CD14-positive monocyte (primary cell): Measurements from ENCODE around the gene LDLRAD4. TPM values are rescaled to one million over a fixed set of nuclear protein-coding genes. Genes with fewer than 3 reads are reported as not detected.

Experiments
- DNase-seq, 3 donors: peaks; one replicate each; pipeline ENCODE4 v3.0.0-alpha.2; 2011 to 2022
- H2AFZ ChIP-seq: 2 replicates; pipeline ENCODE4 v1.6.0; 2012; ENCODE audit warnings: mild to moderate bottlenecking, low read depth, low read length, inconsistent platforms; ENCODE audit not compliant: insufficient read depth, poor library complexity, severe bottlenecking
- H3K27ac ChIP-seq, 2 donors: 1 replicate in 1 of 2; 2 replicates in 1 of 2; pipeline ENCODE4 v1.5.1; 2012 to 2013; ENCODE audit warnings: low read length in 2 of 2, control low read depth in 1 of 2, inconsistent platforms in 1 of 2, low read depth in 1 of 2, mild to moderate bottlenecking in 1 of 2
- H3K27me3 ChIP-seq, 2 donors: one replicate each; pipeline versions ENCODE4 v1.6.0 to v1.6.1; 2011 to 2013; ENCODE audit warnings: low read length in 2 of 2; ENCODE audit not compliant: control insufficient read depth in 2 of 2, insufficient read depth in 2 of 2
- H3K36me3 ChIP-seq, 2 donors: replicated peaks in 1 of 2; 1 replicate in 1 of 2; 2 replicates in 1 of 2; pipeline versions ENCODE4 v1.5.1 to v1.6.1; 2012 to 2013; ENCODE audit warnings: low read length in 2 of 2, control low read depth in 1 of 2, inconsistent platforms in 1 of 2, mild to moderate bottlenecking in 1 of 2; ENCODE audit not compliant: insufficient read depth in 2 of 2, control insufficient read depth in 1 of 2
- H3K4me1 ChIP-seq, 2 donors: 1 replicate in 1 of 2; 2 replicates in 1 of 2; pipeline versions ENCODE4 v1.5.1 to v1.6.1; 2012 to 2013; ENCODE audit warnings: low read length in 2 of 2, control low read depth in 1 of 2, inconsistent platforms in 1 of 2, mild to moderate bottlenecking in 1 of 2, moderate library complexity in 1 of 2; ENCODE audit not compliant: insufficient read depth in 2 of 2, control insufficient read depth in 1 of 2
- H3K4me2 ChIP-seq: replicated peaks from 2 replicates; pipeline ENCODE3; 2012; ENCODE audit warnings: low read length, moderate library complexity, mild to moderate bottlenecking; ENCODE audit not compliant: poor library complexity, severe bottlenecking; ENCODE audit errors: extremely low read depth
- H3K4me3 ChIP-seq, 3 experiments: fragments of 200-600 bp in 1 of 3; sonication (generic) in 1 of 3; replicated peaks in 1 of 3; 1 replicate in 2 of 3; 2 replicates in 1 of 3; pipeline ENCODE4 v1.5.1; 2011 to 2013; ENCODE audit warnings: low read length in 3 of 3, mild to moderate bottlenecking in 3 of 3, control low read depth in 2 of 3, low read depth in 2 of 3, inconsistent platforms in 1 of 3, moderate library complexity in 1 of 3
- H3K79me2 ChIP-seq: 2 replicates; pipeline ENCODE4 v1.6.0; 2012; ENCODE audit warnings: mild to moderate bottlenecking, control low read depth, inconsistent platforms, low read length, moderate library complexity; ENCODE audit not compliant: insufficient read depth
- H3K9ac ChIP-seq: 2 replicates; pipeline ENCODE4 v1.6.0; 2017; ENCODE audit warnings: low read length, mild to moderate bottlenecking; ENCODE audit not compliant: insufficient read depth, poor library complexity, severe bottlenecking
- H3K9me3 ChIP-seq, 2 donors: replicated peaks in 1 of 2; 1 replicate in 1 of 2; 2 replicates in 1 of 2; pipeline versions ENCODE4 v1.5.1 to v1.6.1; 2012 to 2013; ENCODE audit warnings: low read length in 2 of 2, control low read depth in 1 of 2; ENCODE audit not compliant: control insufficient read depth in 1 of 2, insufficient read depth in 1 of 2
- H4K20me1 ChIP-seq: 2 replicates; pipeline ENCODE4 v1.6.0; 2012; ENCODE audit warnings: mild to moderate bottlenecking, low read length, control low read depth, moderate library complexity; ENCODE audit not compliant: insufficient read depth
- H3K27ac Mint-ChIP-seq, 7 donors: one replicate each; pipeline ENCODE4 v1.8.0; 2020; ENCODE audit warnings: mild to moderate bottlenecking in 7 of 7, mixed read lengths in 7 of 7, moderate library complexity in 6 of 7, inconsistent platforms in 2 of 7
- H3K27me3 Mint-ChIP-seq, 3 donors: one replicate each; pipeline ENCODE4 v1.8.0; 2021 to 2022; ENCODE audit warnings: low read depth in 3 of 3, mild to moderate bottlenecking in 3 of 3, mixed read lengths in 3 of 3, moderate library complexity in 3 of 3, inconsistent platforms in 1 of 3
- H3K36me3 Mint-ChIP-seq, 2 donors: one replicate each; pipeline ENCODE4 v1.8.0; 2020; ENCODE audit warnings: mixed read lengths in 2 of 2, inconsistent platforms in 1 of 2, mild to moderate bottlenecking in 1 of 2
- H3K4me1 Mint-ChIP-seq: one replicate; pipeline ENCODE4 v1.8.0; 2020; ENCODE audit warnings: mild to moderate bottlenecking, mixed read lengths
- H3K4me3 Mint-ChIP-seq, 2 donors: one replicate each; pipeline ENCODE4 v1.8.0; 2020; ENCODE audit warnings: mild to moderate bottlenecking in 2 of 2, mixed read lengths in 2 of 2, moderate library complexity in 1 of 2
- H3K9me3 Mint-ChIP-seq, 7 donors: one replicate each; pipeline ENCODE4 v1.8.0; 2020 to 2022; ENCODE audit warnings: mixed read lengths in 7 of 7, mild to moderate bottlenecking in 6 of 7, moderate library complexity in 6 of 7, inconsistent platforms in 2 of 7
- CTCF ChIP-seq: fragments of 200-600 bp; IDR thresholded peaks from one replicate; pipeline ENCODE4 v1.8.0; 2022; ENCODE audit warnings: antibody characterized with exemption, mild to moderate bottlenecking
- WGBS: methylation state at CpG from one replicate; pipeline ENCODE4 v1.1.5; 2013; ENCODE audit warnings: missing lambda C conversion rate; ENCODE audit not compliant: insufficient coverage; 5-methylcytosine and 5-hydroxymethylcytosine counted together
- intact Hi-C, 2 donors: fragments of 100-400 bp; cut with micrococcal nuclease; formaldehyde crosslinking; loops; one replicate each; pipeline versions ENCODE4 v1.15.0 to v1.15.1; 2023
- polyA plus RNA-seq, 3 donors: library from polyadenylated mRNA; depleted of rRNA in 1 of 3; unstranded in 2 of 3; stranded (reverse) in 1 of 3; fragments of 300-500 nt in 2 of 3; fragments of >200 nt in 1 of 3; fragmentation: Illumina TruSeq in 2 of 3; gene quantifications; 1 replicate in 2 of 3; 2 replicates in 1 of 3; pipeline ENCODE4 v1.2.3, GENCODE V29; 2012 to 2021

Gene LDLRAD4
- polyA plus RNA-seq, 3 donors = 13.5 to 15.4 (median 13.8) TPM

- no peak overlapping the region for H2AFZ ChIP-seq
- Mint-ChIP-seq H3K27ac (peak overlapping the region in 4 of 7 donors; percentile 74 to 99 (median 96)), H3K4me3 (no peak overlapping the region), H3K9me3 (peaks cover 0 to 3% (median 0%) of the 10 kb centered on the region in 7 donors), H3K27me3 (peaks cover 0 to 10% (median 6%) of the 10 kb centered on the region in 3 donors), H3K4me1 (peaks cover 33% of the 10 kb centered on the region), H3K36me3 (peaks cover 0 to 3% of the 10 kb centered on the region in 2 donors)
- H4K20me1 ChIP-seq = peaks cover 12% of the 10 kb centered on the region
- no peak for DNase-seq
- intact Hi-C loops = no loop called here
- H3K9me3 ChIP-seq = no peaks in the 10 kb centered on the region
- H3K36me3 ChIP-seq = no peaks in the 10 kb centered on the region
- H3K4me3 ChIP-seq = no peak overlapping the region
- TF ChIP-seq CTCF = no peak
- H3K4me2 ChIP-seq = no peak overlapping the region
- no CpG with 5 or more reads among the region's 2 CpGs for WGBS
- H3K79me2 ChIP-seq = no peaks in the 10 kb centered on the region
- no peak overlapping the region for H3K27ac ChIP-seq
- H3K9ac ChIP-seq = no peak overlapping the region
- peaks cover 27 to 33% of the 10 kb centered on the region in 2 donors for H3K4me1 ChIP-seq
- H3K27me3 ChIP-seq = no peaks in the 10 kb centered on the region
Observed at GRCh38 chr18:13380691-13381070, 162.1 kb downstream of the LDLRAD4 start.

- peaks cover 29% of the 10 kb centered on the region for H3K4me1 Mint-ChIP-seq
- H3K27ac Mint-ChIP-seq = peak overlapping the region; percentile 94 to 99 (median 99)
- no peak for DNase-seq
- TF ChIP-seq CTCF = no peak
- no peaks in the 10 kb centered on the region for H3K9me3 ChIP-seq
- H4K20me1 ChIP-seq = peaks cover 10% of the 10 kb centered on the region
- peak overlapping the region; percentile 73 for H3K4me2 ChIP-seq
- H3K36me3 Mint-ChIP-seq = peaks cover 0 to 3% of the 10 kb centered on the region in 2 donors
- H3K9me3 Mint-ChIP-seq = peaks cover 0 to 3% (median 0%) of the 10 kb centered on the region in 7 donors
- intact Hi-C loops = no loop called here
- H3K4me1 ChIP-seq = peaks cover 27 to 31% of the 10 kb centered on the region in 2 donors
- peak overlapping the region; percentile 80 to 94 for H3K27ac ChIP-seq
- no peaks in the 10 kb centered on the region for H3K27me3 ChIP-seq
- H3K79me2 ChIP-seq = no peaks in the 10 kb centered on the region
- peak overlapping the region; percentile 64 for H3K9ac ChIP-seq
- peaks cover 0 to 10% (median 6%) of the 10 kb centered on the region in 3 donors for H3K27me3 Mint-ChIP-seq
- H2AFZ ChIP-seq = peak overlapping the region; percentile 62
- no peaks in the 10 kb centered on the region for H3K36me3 ChIP-seq
- peak overlapping the region; percentile 70 to 90 for H3K4me3 Mint-ChIP-seq
- WGBS = no CpG with 5 or more reads among the region's 9 CpGs
- H3K4me3 ChIP-seq = peak overlapping the region; percentile 18 to 63 (median 35)
Observed at GRCh38 chr18:13381331-13381730, 162.8 kb downstream of the LDLRAD4 start.
